MM.1S (cell line): ENCODE results near the gene RAPGEF2.
"Not testable (repeated sequence)": the region's sequence is repeated elsewhere in the genome, so short reads cannot be mapped to it uniquely, and the experiment has no call there.

Experiments used
- DNase-seq: peaks from one replicate; pipeline ENCODE4 v3.0.0-alpha.2; 2015
- H2AFZ ChIP-seq: fragments of 300-600 bp; sonication (generic); 2 replicates; pipeline ENCODE4 v1.6.0; 2016; ENCODE audit warnings: antibody characterized with exemption, low read length
- H3F3A ChIP-seq: fragments of 300-600 bp; sonication (generic); 2 replicates; pipeline ENCODE4 v1.6.1; 2016; ENCODE audit warnings: mild to moderate bottlenecking, antibody characterized with exemption, low read length, moderate library complexity, mixed read lengths; ENCODE audit not compliant: insufficient read depth
- H3K27ac ChIP-seq: fragments of 300-600 bp; sonication (generic); 2 replicates; pipeline ENCODE4 v1.5.1; 2016; ENCODE audit warnings: mild to moderate bottlenecking, low read length
- H3K27me3 ChIP-seq: fragments of 300-600 bp; sonication (generic); replicated peaks from 2 replicates; pipeline ENCODE4 v1.6.0; 2016; ENCODE audit warnings: low read length; ENCODE audit not compliant: insufficient read depth
- H3K36me3 ChIP-seq: fragments of 300-600 bp; sonication (generic); replicated peaks from 2 replicates; pipeline ENCODE4 v1.6.1; 2016; ENCODE audit warnings: mild to moderate bottlenecking, low read length, mixed read lengths; ENCODE audit not compliant: insufficient read depth
- H3K4me1 ChIP-seq: fragments of 300-600 bp; sonication (generic); 2 replicates; pipeline ENCODE4 v1.6.1; 2016; ENCODE audit warnings: low read length, mixed read lengths
- H3K4me2 ChIP-seq: fragments of 300-600 bp; sonication (generic); 2 replicates; pipeline ENCODE4 v1.6.0; 2016; ENCODE audit warnings: low read depth, low read length
- H3K4me3 ChIP-seq: fragments of 300-600 bp; sonication (generic); 2 replicates; pipeline ENCODE4 v1.5.1; 2016; ENCODE audit warnings: low read length, mixed read lengths
- H3K79me2 ChIP-seq: fragments of 300-600 bp; sonication (generic); 2 replicates; pipeline ENCODE4 v1.6.1; 2016; ENCODE audit warnings: mixed run types, low read length, mixed read lengths
- H3K9ac ChIP-seq: fragments of 300-600 bp; sonication (generic); 2 replicates; pipeline ENCODE4 v1.6.1; 2016; ENCODE audit warnings: low read length, mixed read lengths
- H3K9me2 ChIP-seq: fragments of 300-600 bp; sonication (generic); replicated peaks from 2 replicates; pipeline ENCODE4 v1.6.1; 2016; ENCODE audit warnings: mild to moderate bottlenecking, low read length, mixed read lengths; ENCODE audit not compliant: insufficient read depth
- H3K9me3 ChIP-seq: fragments of 300-600 bp; sonication (generic); replicated peaks from 2 replicates; pipeline ENCODE4 v1.6.1; 2016; ENCODE audit warnings: mild to moderate bottlenecking, low read length, mixed read lengths; ENCODE audit not compliant: insufficient read depth
- H4K20me1 ChIP-seq: fragments of 300-600 bp; sonication (generic); 2 replicates; pipeline ENCODE4 v1.6.1; 2016; ENCODE audit warnings: mild to moderate bottlenecking, low read length, moderate library complexity, mixed read lengths; ENCODE audit not compliant: insufficient read depth
- EZH2 ChIP-seq: fragments of 300-600 bp; sonication (generic); optimal IDR thresholded peaks from 2 replicates; pipeline ENCODE3; 2017; ENCODE audit warnings: low read depth, mild to moderate bottlenecking, antibody characterized with exemption, low read length, mixed read lengths
- EZH2phosphoT487 ChIP-seq: fragments of 300-600 bp; sonication (generic); IDR thresholded peaks from 2 replicates; pipeline ENCODE4 v1.6.1; 2018; ENCODE audit warnings: antibody characterized with exemption, low read length
- TF ChIP-seq, protein P1 (sequence below): fragments of 300-600 bp; sonication (generic); IDR thresholded peaks from 2 replicates; pipeline ENCODE4 v1.5.1; 2016; ENCODE audit warnings: antibody characterized with exemption, low read length, mixed read lengths

Gene RAPGEF2

DNA sequence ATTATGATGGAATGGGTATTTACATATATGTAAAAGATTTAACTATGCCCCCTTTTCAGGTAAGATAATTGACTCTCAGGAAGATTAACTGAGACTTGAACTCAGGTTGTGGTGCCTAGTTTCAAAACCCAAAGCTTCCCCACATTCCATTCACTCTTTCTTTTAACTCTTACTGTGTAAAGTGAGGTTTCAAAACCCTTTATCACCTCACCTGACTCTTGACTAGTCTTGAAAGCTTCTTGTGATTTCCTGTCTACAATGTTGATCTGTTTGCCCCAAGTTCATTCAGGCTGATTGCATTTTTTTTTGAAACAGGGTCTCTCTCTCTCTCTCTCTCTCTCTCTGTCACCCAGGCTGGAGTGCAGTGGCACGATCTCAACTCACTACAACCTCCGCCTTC, 40.5 kb upstream of the RAPGEF2 start:
- Histone ChIP-seq H3K27ac (no peak overlapping the region), H3F3A (peaks cover 5% of the 10 kb centered on the region), H3K9me3 (no peaks in the 10 kb centered on the region), H3K36me3 (no peaks in the 10 kb centered on the region), H3K79me2 (no peaks in the 10 kb centered on the region), H3K4me1 (peaks cover 13% of the 10 kb centered on the region), H3K4me3 (no peak overlapping the region), H3K9ac (no peak overlapping the region), H3K9me2 (no peaks in the 10 kb centered on the region), H3K27me3 (peaks cover 13% of the 10 kb centered on the region; the same call in 1 of the 2 replicates), H4K20me1 (no peaks in the 10 kb centered on the region), H2AFZ (no peak overlapping the region), H3K4me2 (no peak overlapping the region)
- peak; percentile 58 for DNase-seq
- TF ChIP-seq EZH2 (no peak), EZH2phosphoT487 (no peak)
- TF ChIP-seq, protein P1, sequence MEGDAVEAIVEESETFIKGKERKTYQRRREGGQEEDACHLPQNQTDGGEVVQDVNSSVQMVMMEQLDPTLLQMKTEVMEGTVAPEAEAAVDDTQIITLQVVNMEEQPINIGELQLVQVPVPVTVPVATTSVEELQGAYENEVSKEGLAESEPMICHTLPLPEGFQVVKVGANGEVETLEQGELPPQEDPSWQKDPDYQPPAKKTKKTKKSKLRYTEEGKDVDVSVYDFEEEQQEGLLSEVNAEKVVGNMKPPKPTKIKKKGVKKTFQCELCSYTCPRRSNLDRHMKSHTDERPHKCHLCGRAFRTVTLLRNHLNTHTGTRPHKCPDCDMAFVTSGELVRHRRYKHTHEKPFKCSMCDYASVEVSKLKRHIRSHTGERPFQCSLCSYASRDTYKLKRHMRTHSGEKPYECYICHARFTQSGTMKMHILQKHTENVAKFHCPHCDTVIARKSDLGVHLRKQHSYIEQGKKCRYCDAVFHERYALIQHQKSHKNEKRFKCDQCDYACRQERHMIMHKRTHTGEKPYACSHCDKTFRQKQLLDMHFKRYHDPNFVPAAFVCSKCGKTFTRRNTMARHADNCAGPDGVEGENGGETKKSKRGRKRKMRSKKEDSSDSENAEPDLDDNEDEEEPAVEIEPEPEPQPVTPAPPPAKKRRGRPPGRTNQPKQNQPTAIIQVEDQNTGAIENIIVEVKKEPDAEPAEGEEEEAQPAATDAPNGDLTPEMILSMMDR, result no peak

DNA sequence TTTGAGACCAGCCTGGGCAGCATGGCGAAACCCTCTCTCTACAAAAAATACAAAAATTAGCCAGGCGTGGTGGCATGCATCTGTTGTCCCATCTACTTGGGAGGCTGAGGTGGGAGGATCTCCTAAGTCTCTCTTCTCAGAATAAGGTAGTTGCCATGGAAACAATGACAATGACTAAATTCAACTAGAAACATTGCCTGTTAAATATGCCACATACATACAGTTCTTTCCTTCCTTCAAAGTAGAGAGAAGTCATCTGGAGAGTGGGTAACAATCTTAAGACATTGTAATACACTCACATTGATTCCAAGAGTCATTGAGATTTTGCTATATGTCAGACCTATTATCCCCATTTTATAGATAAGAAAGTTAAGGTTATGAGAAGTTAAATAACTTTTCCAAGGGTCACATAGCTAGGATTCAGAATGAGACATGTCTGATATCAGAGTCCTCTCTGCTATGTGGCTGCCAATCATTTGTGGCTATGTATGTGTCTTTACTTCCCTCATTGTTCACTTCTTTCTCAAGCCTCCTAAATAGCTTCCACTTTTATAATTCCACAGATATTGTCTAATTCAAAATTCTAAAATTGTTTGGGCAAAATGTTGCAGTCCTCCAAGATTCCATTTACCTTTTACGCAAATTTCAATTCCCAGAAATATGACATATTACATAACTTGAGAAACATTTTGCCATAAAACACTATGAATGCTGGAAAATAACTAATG, 37.2 kb upstream of the RAPGEF2 start:
- Histone ChIP-seq H3K27ac (no peak overlapping the region), H3K36me3 (no peaks in the 10 kb centered on the region), H3K4me3 (no peak overlapping the region), H3K9me3 (no peaks in the 10 kb centered on the region), H3K79me2 (no peaks in the 10 kb centered on the region), H4K20me1 (no peaks in the 10 kb centered on the region), H3K27me3 (peaks cover under 1% of the 10 kb centered on the region; the same call in 1 of the 2 replicates), H2AFZ (no peak overlapping the region), H3K9me2 (no peaks in the 10 kb centered on the region), H3K9ac (no peak overlapping the region), H3K4me2 (no peak overlapping the region), H3K4me1 (peaks cover 13% of the 10 kb centered on the region), H3F3A (peaks cover 5% of the 10 kb centered on the region)
- DNase-seq, result no peak
- no peak for TF ChIP-seq EZH2phosphoT487
- no peak for TF ChIP-seq EZH2
- TF ChIP-seq, protein P1, result no peak

DNA sequence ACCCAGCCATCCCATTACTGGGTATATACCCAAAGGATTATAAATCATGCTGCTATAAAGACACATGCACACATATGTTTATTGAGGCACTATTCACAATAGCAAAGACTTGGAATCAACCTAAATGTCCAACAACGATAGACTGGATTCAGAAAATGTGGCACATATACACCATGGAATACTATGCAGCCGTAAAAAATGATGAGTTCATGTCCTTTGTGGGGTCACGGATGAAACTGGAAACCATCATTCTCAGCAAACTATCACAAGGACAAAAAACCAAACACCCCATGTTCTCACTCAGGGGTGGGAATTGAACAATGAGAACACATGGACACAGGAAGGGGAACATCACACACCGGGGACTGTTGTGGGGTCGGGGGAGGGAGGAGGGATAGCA, 34.7 kb upstream of the RAPGEF2 start:
- H3K36me3 ChIP-seq, H3K4me3 ChIP-seq, H3K27ac ChIP-seq, H3K4me2 ChIP-seq, H4K20me1 ChIP-seq, H3K27me3 ChIP-seq, H3K9me3 ChIP-seq, H3K9me2 ChIP-seq, H3K9ac ChIP-seq, DNase-seq, H2AFZ ChIP-seq, H3K79me2 ChIP-seq, H3F3A ChIP-seq, H3K4me1 ChIP-seq: not testable (repeated sequence)

- H3K9ac ChIP-seq, result no peak overlapping the region
- no peak overlapping the region for H3K4me2 ChIP-seq
- H3F3A ChIP-seq, result no peaks in the 10 kb centered on the region
- TF ChIP-seq EZH2 (no peak), EZH2phosphoT487 (no peak)
- TF ChIP-seq, protein P1, result no peak
- no peaks in the 10 kb centered on the region for H3K9me2 ChIP-seq
- no peak overlapping the region for H3K4me3 ChIP-seq
- H3K79me2 ChIP-seq, result no peaks in the 10 kb centered on the region
- H3K9me3 ChIP-seq, result no peaks in the 10 kb centered on the region
- no peak overlapping the region for H3K27ac ChIP-seq
- H3K36me3 ChIP-seq, result no peaks in the 10 kb centered on the region
- no peaks in the 10 kb centered on the region for H4K20me1 ChIP-seq
- no peaks in the 10 kb centered on the region for H3K27me3 ChIP-seq
- peaks cover 5% of the 10 kb centered on the region for H3K4me1 ChIP-seq
- DNase-seq, result no peak
- no peak overlapping the region for H2AFZ ChIP-seq
Measured at GRCh38 chr4:159069922-159070321, 33.0 kb upstream of the RAPGEF2 start.
